Measurements from ENCODE around the gene KCNG2.

DNA sequence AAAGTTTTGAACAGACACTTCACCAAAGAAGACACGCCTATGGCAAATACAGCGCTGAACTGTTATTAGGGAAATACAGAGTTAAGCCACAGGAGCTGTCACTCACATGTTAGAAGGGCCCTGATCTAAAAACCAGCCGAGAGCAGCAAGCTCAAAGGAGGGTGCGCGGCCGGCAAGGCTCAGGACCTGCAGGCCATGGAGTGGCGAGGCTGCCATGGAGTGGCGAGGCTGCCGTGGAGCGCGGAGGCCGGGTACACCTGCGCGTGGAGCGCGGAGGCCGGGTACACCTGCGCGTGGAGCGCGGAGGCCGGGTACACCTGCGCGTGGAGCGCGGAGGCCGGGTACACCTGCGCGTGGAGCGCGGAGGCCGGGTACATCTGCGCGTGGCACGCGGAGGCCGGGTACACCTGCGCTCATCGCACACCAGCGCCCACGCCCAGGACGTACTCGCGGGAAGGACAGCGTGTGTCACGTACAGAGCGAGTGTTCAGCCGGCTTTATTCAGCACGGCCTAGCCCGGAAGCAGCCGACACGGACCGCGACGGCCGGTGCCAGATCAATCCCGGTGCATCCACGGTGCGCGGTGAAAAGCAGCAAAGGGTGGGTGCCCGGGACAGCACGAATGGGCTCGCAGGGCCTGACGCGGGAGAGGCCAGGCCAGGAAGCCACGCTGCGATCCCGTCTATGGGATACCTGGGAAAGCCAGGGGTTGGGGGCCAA, 84.9 kb downstream of the KCNG2 start:
- TF ChIP-seq, protein P1, sequence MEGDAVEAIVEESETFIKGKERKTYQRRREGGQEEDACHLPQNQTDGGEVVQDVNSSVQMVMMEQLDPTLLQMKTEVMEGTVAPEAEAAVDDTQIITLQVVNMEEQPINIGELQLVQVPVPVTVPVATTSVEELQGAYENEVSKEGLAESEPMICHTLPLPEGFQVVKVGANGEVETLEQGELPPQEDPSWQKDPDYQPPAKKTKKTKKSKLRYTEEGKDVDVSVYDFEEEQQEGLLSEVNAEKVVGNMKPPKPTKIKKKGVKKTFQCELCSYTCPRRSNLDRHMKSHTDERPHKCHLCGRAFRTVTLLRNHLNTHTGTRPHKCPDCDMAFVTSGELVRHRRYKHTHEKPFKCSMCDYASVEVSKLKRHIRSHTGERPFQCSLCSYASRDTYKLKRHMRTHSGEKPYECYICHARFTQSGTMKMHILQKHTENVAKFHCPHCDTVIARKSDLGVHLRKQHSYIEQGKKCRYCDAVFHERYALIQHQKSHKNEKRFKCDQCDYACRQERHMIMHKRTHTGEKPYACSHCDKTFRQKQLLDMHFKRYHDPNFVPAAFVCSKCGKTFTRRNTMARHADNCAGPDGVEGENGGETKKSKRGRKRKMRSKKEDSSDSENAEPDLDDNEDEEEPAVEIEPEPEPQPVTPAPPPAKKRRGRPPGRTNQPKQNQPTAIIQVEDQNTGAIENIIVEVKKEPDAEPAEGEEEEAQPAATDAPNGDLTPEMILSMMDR (IDR thresholded peaks at IDR 0.05; ENCODE audit: low read depth, low read length), result no peak
- no peak for TF ChIP-seq EZH2phosphoT487 (IDR thresholded peaks at IDR 0.05; ENCODE audit: low read depth)
